Measurements from ENCODE around the gene PEX10.

- TF ChIP-seq, protein P1, sequence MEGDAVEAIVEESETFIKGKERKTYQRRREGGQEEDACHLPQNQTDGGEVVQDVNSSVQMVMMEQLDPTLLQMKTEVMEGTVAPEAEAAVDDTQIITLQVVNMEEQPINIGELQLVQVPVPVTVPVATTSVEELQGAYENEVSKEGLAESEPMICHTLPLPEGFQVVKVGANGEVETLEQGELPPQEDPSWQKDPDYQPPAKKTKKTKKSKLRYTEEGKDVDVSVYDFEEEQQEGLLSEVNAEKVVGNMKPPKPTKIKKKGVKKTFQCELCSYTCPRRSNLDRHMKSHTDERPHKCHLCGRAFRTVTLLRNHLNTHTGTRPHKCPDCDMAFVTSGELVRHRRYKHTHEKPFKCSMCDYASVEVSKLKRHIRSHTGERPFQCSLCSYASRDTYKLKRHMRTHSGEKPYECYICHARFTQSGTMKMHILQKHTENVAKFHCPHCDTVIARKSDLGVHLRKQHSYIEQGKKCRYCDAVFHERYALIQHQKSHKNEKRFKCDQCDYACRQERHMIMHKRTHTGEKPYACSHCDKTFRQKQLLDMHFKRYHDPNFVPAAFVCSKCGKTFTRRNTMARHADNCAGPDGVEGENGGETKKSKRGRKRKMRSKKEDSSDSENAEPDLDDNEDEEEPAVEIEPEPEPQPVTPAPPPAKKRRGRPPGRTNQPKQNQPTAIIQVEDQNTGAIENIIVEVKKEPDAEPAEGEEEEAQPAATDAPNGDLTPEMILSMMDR (IDR thresholded peaks at IDR 0.05; ENCODE audit: poor library complexity, severe bottlenecking): no peak
- no peak for TF ChIP-seq RAD21 (conservative IDR thresholded peaks at IDR 0.05)
- TF ChIP-seq MXI1 (conservative IDR thresholded peaks at IDR 0.05; ENCODE audit: poor library complexity, severe bottlenecking): no peak
- no peak for TF ChIP-seq TAF1 (IDR thresholded peaks at IDR 0.05; ENCODE audit: low read depth)
Measured at GRCh38 chr1:2384941-2385481, 27.4 kb downstream of the PEX10 start.

Data from neural cell (in vitro differentiated cells).